ENCODE data around the gene GALNT14. TPM values are rescaled to one million over a fixed set of nuclear protein-coding genes. Genes with fewer than 3 reads are reported as not detected.

Gene GALNT14
- total RNA-seq, 2 donors from 2014 or later: 0.52 TPM; not detected in 1

- H3K27ac Mint-ChIP-seq: no peak overlapping the region
- ATAC-seq (replicated peaks): no peak
- H3K4me3 Mint-ChIP-seq: no peak overlapping the region
- H3K9me3 Mint-ChIP-seq: no peaks in the 10 kb centered on the region
- no peaks in the 10 kb centered on the region for H3K36me3 Mint-ChIP-seq (ENCODE audit: low read depth)
- H3K4me1 Mint-ChIP-seq: no peaks in the 10 kb centered on the region
- peaks cover 18% of the 10 kb centered on the region for H3K27me3 Mint-ChIP-seq
These were observed 129.6 kb downstream of the GALNT14 start for GRCh38 chr2:31008561-31009114.

DNA sequence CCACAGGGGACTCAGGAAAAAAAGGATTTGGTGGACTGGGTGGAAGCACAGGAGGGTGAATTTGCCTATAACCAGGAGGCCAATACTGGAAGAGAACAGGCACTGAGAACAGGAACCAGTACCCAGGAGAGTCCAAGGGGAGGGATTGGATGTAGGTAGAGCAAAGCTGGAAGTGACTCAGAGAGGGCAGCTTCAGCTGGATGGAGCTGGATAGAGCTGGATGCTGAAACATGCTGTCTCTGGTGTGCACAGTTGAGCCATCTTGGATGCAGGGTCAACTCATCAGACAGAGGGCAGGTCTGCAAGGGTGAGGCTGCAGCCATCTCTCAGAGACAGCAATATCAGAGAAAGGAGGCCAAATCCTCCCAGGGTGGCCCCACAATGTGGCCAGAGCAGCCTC, 134.0 kb downstream of the GALNT14 start:
- Mint-ChIP-seq H3K36me3 (ENCODE audit: low read depth) (no peaks in the 10 kb centered on the region), H3K4me1 (no peaks in the 10 kb centered on the region), H3K27me3 (peaks cover 19% of the 10 kb centered on the region), H3K9me3 (no peaks in the 10 kb centered on the region), H3K27ac (no peak overlapping the region), H3K4me3 (no peak overlapping the region)
- no peak for ATAC-seq (replicated peaks)

- no peak overlapping the region for H3K27ac Mint-ChIP-seq
- H3K4me3 Mint-ChIP-seq: no peak overlapping the region
- H3K36me3 Mint-ChIP-seq (ENCODE audit: low read depth): no peaks in the 10 kb centered on the region
- ATAC-seq (replicated peaks): no peak
- H3K9me3 Mint-ChIP-seq: no peaks in the 10 kb centered on the region
- peaks cover 20% of the 10 kb centered on the region for H3K27me3 Mint-ChIP-seq
- no peaks in the 10 kb centered on the region for H3K4me1 Mint-ChIP-seq
These were observed 134.5 kb downstream of the GALNT14 start for GRCh38 chr2:31003749-31004148.

DNA sequence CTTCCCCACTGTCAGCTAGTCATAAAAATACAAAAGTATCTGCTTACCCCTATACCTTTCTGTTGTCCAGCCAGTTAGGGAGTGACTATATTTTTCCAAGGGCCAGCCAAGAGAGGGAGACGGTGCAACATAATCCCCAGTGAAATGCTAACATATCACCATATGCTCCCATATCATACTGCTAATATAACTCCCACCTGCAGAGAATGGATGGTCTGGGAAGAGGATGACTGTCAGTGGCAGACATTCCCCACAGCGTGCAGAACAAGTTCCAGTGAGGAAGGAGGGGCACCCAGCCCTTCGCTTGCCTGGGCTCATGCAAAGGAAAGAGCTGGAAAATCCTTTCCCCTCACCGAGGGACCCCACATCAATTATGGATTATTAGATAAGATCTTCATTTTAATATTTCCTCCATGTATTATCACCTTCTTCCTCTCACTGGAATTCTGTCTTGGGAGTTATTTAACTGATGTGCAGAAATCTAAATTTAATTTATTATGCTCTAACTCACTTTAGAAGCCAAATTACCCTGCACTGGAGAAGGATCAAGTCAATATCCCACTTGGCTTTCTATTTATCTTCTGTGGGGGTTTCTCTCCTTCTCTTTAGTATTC, 135.6 kb downstream of the GALNT14 start:
- Mint-ChIP-seq H3K27me3 (peaks cover 26% of the 10 kb centered on the region), H3K4me1 (no peaks in the 10 kb centered on the region), H3K4me3 (no peak overlapping the region), H3K27ac (no peak overlapping the region), H3K36me3 (ENCODE audit: low read depth) (no peaks in the 10 kb centered on the region), H3K9me3 (no peaks in the 10 kb centered on the region)
- ATAC-seq (replicated peaks): no peak

GRCh38 chr2:31000970-31001369, 137.3 kb downstream of the GALNT14 start:
- H3K27ac Mint-ChIP-seq: no peak overlapping the region
- peaks cover 26% of the 10 kb centered on the region for H3K27me3 Mint-ChIP-seq
- no peaks in the 10 kb centered on the region for H3K36me3 Mint-ChIP-seq (ENCODE audit: low read depth)
- no peaks in the 10 kb centered on the region for H3K4me1 Mint-ChIP-seq
- no peak overlapping the region for H3K4me3 Mint-ChIP-seq
- no peaks in the 10 kb centered on the region for H3K9me3 Mint-ChIP-seq
- no peak for ATAC-seq (replicated peaks)

GRCh38 chr2:30998672-30999071, 139.6 kb downstream of the GALNT14 start:
- H3K4me3 Mint-ChIP-seq: no peak overlapping the region
- no peaks in the 10 kb centered on the region for H3K36me3 Mint-ChIP-seq (ENCODE audit: low read depth)
- H3K4me1 Mint-ChIP-seq: no peaks in the 10 kb centered on the region
- no peak overlapping the region for H3K27ac Mint-ChIP-seq
- H3K9me3 Mint-ChIP-seq: no peaks in the 10 kb centered on the region
- no peak for ATAC-seq (replicated peaks)
- H3K27me3 Mint-ChIP-seq: peaks cover 20% of the 10 kb centered on the region

DNA sequence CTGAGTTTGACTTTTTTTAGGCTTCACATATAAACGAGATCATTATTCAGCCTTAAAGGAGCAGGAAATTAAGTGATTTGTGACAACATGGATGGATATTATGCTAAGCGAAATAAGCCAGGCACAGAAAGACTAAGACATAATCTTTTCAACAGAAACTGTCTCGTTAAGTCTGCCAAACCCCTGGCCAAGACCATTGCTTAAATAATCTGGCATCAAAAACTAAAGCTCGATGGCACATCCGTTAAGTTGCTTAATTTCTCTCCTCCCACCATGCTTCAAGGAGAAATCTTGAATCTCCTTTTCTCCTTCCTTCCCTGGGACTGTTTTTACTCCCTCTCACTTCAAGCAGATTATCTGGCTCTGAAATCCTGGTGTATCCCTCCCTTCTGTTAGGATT, 140.3 kb downstream of the GALNT14 start:
- Mint-ChIP-seq H3K27me3 (peaks cover 15% of the 10 kb centered on the region), H3K4me3 (no peak overlapping the region), H3K4me1 (no peaks in the 10 kb centered on the region), H3K9me3 (no peaks in the 10 kb centered on the region), H3K27ac (no peak overlapping the region), H3K36me3 (ENCODE audit: low read depth) (no peaks in the 10 kb centered on the region)
- ATAC-seq (replicated peaks): no peak

GRCh38 chr2:30994227-30995056, 143.8 kb downstream of the GALNT14 start:
- H3K36me3 Mint-ChIP-seq (ENCODE audit: low read depth): no peaks in the 10 kb centered on the region
- H3K4me3 Mint-ChIP-seq: no peak overlapping the region
- H3K9me3 Mint-ChIP-seq: no peaks in the 10 kb centered on the region
- H3K4me1 Mint-ChIP-seq: no peaks in the 10 kb centered on the region
- no peak overlapping the region for H3K27ac Mint-ChIP-seq
- no peak for ATAC-seq (replicated peaks)
- H3K27me3 Mint-ChIP-seq: peaks cover 7% of the 10 kb centered on the region

DNA sequence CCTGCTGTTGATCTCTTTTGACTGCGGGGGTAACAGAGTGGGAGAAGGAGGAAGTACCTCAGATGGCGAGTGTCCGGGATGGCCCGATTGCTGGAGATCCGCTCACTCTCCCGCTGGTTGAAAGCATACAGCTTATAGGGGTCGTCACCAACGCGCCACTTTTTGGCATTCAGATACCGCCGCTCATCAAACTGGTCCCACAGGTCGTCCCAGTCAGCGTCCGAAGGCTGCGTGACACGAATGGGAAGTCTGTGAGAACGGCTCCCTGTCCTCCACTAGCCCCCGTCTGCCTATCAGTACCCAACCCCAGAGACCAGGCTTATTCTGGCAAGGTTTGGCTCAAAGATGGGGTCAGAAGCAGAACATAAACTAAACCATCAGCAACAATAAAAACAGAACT, 145.5 kb downstream of the GALNT14 start:
- no peak overlapping the region for H3K27ac Mint-ChIP-seq

DNA sequence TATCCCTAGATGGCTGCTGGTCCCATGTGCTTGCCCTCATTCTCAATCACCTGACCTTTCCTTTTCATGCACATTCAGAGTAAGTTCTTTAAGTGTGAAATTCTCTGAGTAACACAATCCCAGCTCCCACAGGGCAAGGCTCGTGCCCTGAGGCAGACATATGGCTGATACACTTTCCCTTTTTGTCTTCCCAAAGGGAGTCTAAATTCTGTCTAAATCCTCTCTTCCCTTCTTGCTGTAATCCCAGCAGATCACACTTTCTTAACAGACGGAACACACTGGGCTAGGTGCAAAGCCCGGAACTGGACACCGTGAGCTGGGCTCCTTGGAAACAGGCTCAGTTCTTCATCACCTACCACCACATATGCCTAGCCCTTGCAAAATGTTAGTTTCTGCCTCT, 147.6 kb downstream of the GALNT14 start:
- H3K36me3 Mint-ChIP-seq (ENCODE audit: low read depth): no peaks in the 10 kb centered on the region
- no peak overlapping the region for H3K4me3 Mint-ChIP-seq
- ATAC-seq (replicated peaks): no peak
- H3K27me3 Mint-ChIP-seq: peaks cover 3% of the 10 kb centered on the region
- H3K27ac Mint-ChIP-seq: no peak overlapping the region
- no peaks in the 10 kb centered on the region for H3K9me3 Mint-ChIP-seq
- H3K4me1 Mint-ChIP-seq: no peaks in the 10 kb centered on the region

More for the DNA sequence above, 145.5 kb downstream of the GALNT14 start:
- no peaks in the 10 kb centered on the region for H3K36me3 Mint-ChIP-seq (ENCODE audit: low read depth)
- no peaks in the 10 kb centered on the region for H3K9me3 Mint-ChIP-seq
- no peaks in the 10 kb centered on the region for H3K27me3 Mint-ChIP-seq
- no peaks in the 10 kb centered on the region for H3K4me1 Mint-ChIP-seq
- ATAC-seq (replicated peaks): no peak
- H3K4me3 Mint-ChIP-seq: no peak overlapping the region

DNA sequence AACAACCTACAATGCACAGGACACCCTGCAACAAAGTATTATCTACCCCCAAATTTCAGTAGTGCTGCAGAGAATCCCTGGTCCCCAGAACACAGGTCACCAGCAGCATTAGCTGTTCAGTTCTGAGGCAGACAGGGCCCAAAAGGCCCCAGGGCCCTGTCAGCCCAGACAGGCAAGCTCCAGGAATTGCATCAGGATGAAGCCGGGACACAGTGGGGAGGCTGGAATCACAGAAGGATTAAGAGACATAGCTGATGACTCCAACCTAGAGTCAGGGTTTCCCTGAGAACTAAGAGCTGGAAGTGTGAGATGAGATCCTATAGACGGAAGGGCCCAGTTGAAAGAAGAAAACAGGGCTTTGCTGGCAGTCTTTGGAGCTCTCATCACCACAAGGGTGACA, 148.1 kb downstream of the GALNT14 start:
- no peaks in the 10 kb centered on the region for H3K4me1 Mint-ChIP-seq

DNA sequence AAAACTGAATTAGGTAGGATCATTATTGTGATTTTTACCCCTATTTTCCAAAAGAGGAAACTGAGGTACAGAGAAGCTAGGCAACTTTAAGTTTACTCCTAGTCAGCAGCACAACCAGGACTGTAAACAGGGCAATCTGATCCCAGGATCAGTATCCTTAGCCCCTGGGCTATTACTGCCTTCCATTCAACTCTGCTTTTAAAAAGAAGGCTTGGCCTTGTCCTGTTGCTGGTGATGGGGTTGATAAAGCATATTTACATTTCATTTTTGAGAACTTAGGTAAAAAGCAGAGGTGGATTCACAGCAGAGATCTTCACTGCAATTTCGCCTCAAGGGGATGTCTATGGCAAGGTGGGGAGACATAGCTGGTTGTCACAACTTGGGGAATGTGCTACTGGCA, 148.5 kb downstream of the GALNT14 start:
- H3K27ac Mint-ChIP-seq: no peak overlapping the region
- no peak for ATAC-seq (replicated peaks)
- H3K9me3 Mint-ChIP-seq: no peaks in the 10 kb centered on the region
- peaks cover 3% of the 10 kb centered on the region for H3K27me3 Mint-ChIP-seq
- H3K4me1 Mint-ChIP-seq: no peaks in the 10 kb centered on the region
- H3K4me3 Mint-ChIP-seq: no peak overlapping the region
- no peaks in the 10 kb centered on the region for H3K36me3 Mint-ChIP-seq (ENCODE audit: low read depth)

More for the DNA sequence above, 148.1 kb downstream of the GALNT14 start:
- no peak overlapping the region for H3K27ac Mint-ChIP-seq
- H3K36me3 Mint-ChIP-seq (ENCODE audit: low read depth): no peaks in the 10 kb centered on the region
- H3K9me3 Mint-ChIP-seq: no peaks in the 10 kb centered on the region
- H3K4me3 Mint-ChIP-seq: no peak overlapping the region
- ATAC-seq (replicated peaks): no peak
- H3K27me3 Mint-ChIP-seq: peaks cover 3% of the 10 kb centered on the region

DNA sequence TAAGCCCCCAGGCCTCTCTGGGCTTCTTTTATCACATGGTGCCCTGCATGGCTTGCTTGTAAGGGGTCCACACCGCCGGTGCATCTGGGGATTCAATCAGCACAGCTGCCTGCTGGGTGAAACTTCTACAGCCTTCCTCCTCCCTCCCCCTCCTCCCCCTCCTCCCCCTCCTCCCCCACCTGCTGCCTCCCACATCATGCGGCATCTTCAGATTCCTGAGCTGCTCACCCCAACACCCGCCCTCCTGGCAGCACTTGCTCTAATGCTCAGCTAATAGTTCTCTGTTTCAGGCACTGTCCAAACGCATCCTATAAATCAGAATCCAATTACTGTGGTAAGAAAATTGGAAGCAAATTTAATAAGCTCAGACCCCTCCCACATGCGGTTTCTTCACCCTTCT, 150.7 kb downstream of the GALNT14 start:
- Mint-ChIP-seq H3K27me3 (peaks cover 8% of the 10 kb centered on the region), H3K27ac (no peak overlapping the region), H3K9me3 (no peaks in the 10 kb centered on the region), H3K4me1 (no peaks in the 10 kb centered on the region), H3K4me3 (no peak overlapping the region), H3K36me3 (ENCODE audit: low read depth) (no peaks in the 10 kb centered on the region)
- no peak for ATAC-seq (replicated peaks)

DNA sequence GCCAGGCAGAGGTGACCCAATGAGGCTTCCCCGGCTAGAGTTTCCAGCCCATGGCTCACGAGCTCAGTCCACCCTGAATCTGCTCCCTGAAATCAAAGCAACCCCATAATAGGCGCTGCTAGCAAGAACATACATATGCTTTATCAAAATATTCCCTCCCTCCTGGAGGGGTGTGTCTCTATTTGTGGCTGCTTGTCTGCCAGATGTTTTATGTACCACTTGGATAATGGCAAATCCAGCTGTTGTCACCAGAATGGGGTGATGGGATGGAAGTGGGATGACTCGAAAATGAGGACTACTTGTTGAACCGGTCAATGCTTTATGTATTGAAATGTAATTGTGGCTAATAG, 152.0 kb downstream of the GALNT14 start:
- H3K27me3 Mint-ChIP-seq: peaks cover 11% of the 10 kb centered on the region
- H3K4me3 Mint-ChIP-seq: no peak overlapping the region
- ATAC-seq (replicated peaks): no peak
- H3K9me3 Mint-ChIP-seq: no peaks in the 10 kb centered on the region
- H3K4me1 Mint-ChIP-seq: no peaks in the 10 kb centered on the region
- H3K27ac Mint-ChIP-seq: no peak overlapping the region
- H3K36me3 Mint-ChIP-seq (ENCODE audit: low read depth): no peaks in the 10 kb centered on the region
